Fibroblast of the aortic adventitia (primary cell): ENCODE results near the gene GTF2E1. TPM values are rescaled to one million over a fixed set of nuclear protein-coding genes. Genes with fewer than 3 reads are reported as not detected.

ENCODE experiments used
- DNase-seq: peaks from one replicate; pipeline ENCODE4 v3.0.0-alpha.2; 2010; ENCODE audit warnings: low read depth
- H3K4me3 ChIP-seq: 2 replicates; pipeline ENCODE4 v1.5.1; 2011; ENCODE audit warnings: low read depth, mild to moderate bottlenecking, control low read depth, low read length, moderate library complexity
- CTCF ChIP-seq: IDR thresholded peaks from 2 replicates; pipeline ENCODE4 v1.5.1; 2011; ENCODE audit warnings: mild to moderate bottlenecking, low read length, control low read depth, inconsistent platforms; ENCODE audit not compliant: insufficient read depth
- total RNA-seq: library from RNA; depleted of rRNA; stranded (reverse); fragments of >200 nt; gene quantifications from 2 replicates; pipeline ENCODE4 v1.2.3, GENCODE V29; 2012; ENCODE audit warnings: low replicate concordance

GTF2E1 gene
- total RNA-seq, 1 donor = 15.5 TPM

- peak; percentile 26 for DNase-seq
- no peak for TF ChIP-seq CTCF
- no peak overlapping the region for H3K4me3 ChIP-seq
Measured at GRCh38 chr3:120767106-120767505, 24.6 kb downstream of the GTF2E1 start.

GRCh38 chr3:120769436-120769835 is 26.9 kb downstream of the GTF2E1 start:
- no peak for TF ChIP-seq CTCF
- H3K4me3 ChIP-seq = no peak overlapping the region

GRCh38 chr3:120770891-120771290 is 28.3 kb downstream of the GTF2E1 start:
- no peak for DNase-seq
- H3K4me3 ChIP-seq = no peak overlapping the region
- TF ChIP-seq CTCF = no peak

More at GRCh38 chr3:120769436-120769835, 26.9 kb downstream of the GTF2E1 start:
- no peak for DNase-seq

GRCh38 chr3:120772081-120772480 is 29.5 kb downstream of the GTF2E1 start:
- DNase-seq = no peak
- no peak overlapping the region for H3K4me3 ChIP-seq

GRCh38 chr3:120773932-120774331 is 31.4 kb downstream of the GTF2E1 start:
- TF ChIP-seq CTCF = no peak
- peak; percentile 65 for DNase-seq
- no peak overlapping the region for H3K4me3 ChIP-seq

More at GRCh38 chr3:120772081-120772480, 29.5 kb downstream of the GTF2E1 start:
- TF ChIP-seq CTCF = no peak

GRCh38 chr3:120775411-120775810 is 32.9 kb downstream of the GTF2E1 start:
- TF ChIP-seq CTCF = no peak
- DNase-seq = no peak

GRCh38 chr3:120778776-120779175 is 36.2 kb downstream of the GTF2E1 start:
- no peak for DNase-seq
- H3K4me3 ChIP-seq = no peak overlapping the region
- no peak for TF ChIP-seq CTCF

More at GRCh38 chr3:120775411-120775810, 32.9 kb downstream of the GTF2E1 start:
- H3K4me3 ChIP-seq = no peak overlapping the region
